ENCODE measurements around the gene FRMD4B. TPM values are rescaled to one million over a fixed set of nuclear protein-coding genes. Genes with fewer than 3 reads are reported as not detected.

FRMD4B gene
- total and polyA plus RNA-seq, 2 donors from 2014 or later: 11.8 to 50.5 TPM

- FAIRE-seq: no peak
- TF ChIP-seq CTCF (IDR thresholded peaks at IDR 0.05; ENCODE audit: borderline replicate concordance, extremely low read depth, insufficient read depth): no peak
- peaks cover 0 to 6% (median 0%) of the 10 kb centered on the region in 3 donors for H3K4me1 ChIP-seq (ENCODE audit: control insufficient read depth in 2 of 3, insufficient read depth in 2 of 3, low read depth in 1 of 3, low read length in 3 of 3)
- H3K4me3 ChIP-seq (ENCODE audit: low read length in 3 of 3): no peak overlapping the region
- no peak for DNase-seq
- H3K36me3 ChIP-seq (ENCODE audit: control insufficient read depth in 2 of 3, insufficient read depth in 3 of 3, low read length in 3 of 3): no peaks in the 10 kb centered on the region
- no peaks in the 10 kb centered on the region for H3K9me3 ChIP-seq (ENCODE audit: control insufficient read depth in 2 of 3, insufficient read depth in 1 of 3, low read length in 3 of 3)
- intact Hi-C loops (cut with DNase I): no loop called here
- no peak overlapping the region for H3K27ac ChIP-seq (ENCODE audit: low read depth in 2 of 2, low read length in 2 of 2)
- H3K27me3 ChIP-seq (ENCODE audit: control insufficient read depth, insufficient read depth, low read length): no peaks in the 10 kb centered on the region
- H3K9ac ChIP-seq (ENCODE audit: low read length in 3 of 3): no peak overlapping the region
These were observed 30.9 kb downstream of the FRMD4B start for GRCh38 chr3:69354948-69355347.

GRCh38 chr3:69353503-69353902 lies 32.4 kb downstream of the FRMD4B start:
- no peaks in the 10 kb centered on the region for H3K9me3 ChIP-seq (ENCODE audit: control insufficient read depth in 2 of 3, insufficient read depth in 1 of 3, low read length in 3 of 3)
- H3K36me3 ChIP-seq (ENCODE audit: control insufficient read depth in 2 of 3, insufficient read depth in 3 of 3, low read length in 3 of 3): no peaks in the 10 kb centered on the region
- H3K9ac ChIP-seq (ENCODE audit: low read length in 3 of 3): no peak overlapping the region
- no peaks in the 10 kb centered on the region for H3K4me1 ChIP-seq (ENCODE audit: control insufficient read depth in 2 of 3, insufficient read depth in 2 of 3, low read depth in 1 of 3, low read length in 3 of 3)
- FAIRE-seq: no peak
- peak overlapping the region; percentile 1 to 65 for H3K27ac ChIP-seq (ENCODE audit: low read depth in 2 of 2, low read length in 2 of 2)
- no peak for DNase-seq
- TF ChIP-seq CTCF (IDR thresholded peaks at IDR 0.05; ENCODE audit: borderline replicate concordance, extremely low read depth, insufficient read depth): no peak
- no peaks in the 10 kb centered on the region for H3K27me3 ChIP-seq (ENCODE audit: control insufficient read depth, insufficient read depth, low read length)
- intact Hi-C loops (cut with DNase I): no loop called here
- peak overlapping the region; percentile 13 to 50 (median 32) for H3K4me3 ChIP-seq (ENCODE audit: low read length in 3 of 3)

DNA sequence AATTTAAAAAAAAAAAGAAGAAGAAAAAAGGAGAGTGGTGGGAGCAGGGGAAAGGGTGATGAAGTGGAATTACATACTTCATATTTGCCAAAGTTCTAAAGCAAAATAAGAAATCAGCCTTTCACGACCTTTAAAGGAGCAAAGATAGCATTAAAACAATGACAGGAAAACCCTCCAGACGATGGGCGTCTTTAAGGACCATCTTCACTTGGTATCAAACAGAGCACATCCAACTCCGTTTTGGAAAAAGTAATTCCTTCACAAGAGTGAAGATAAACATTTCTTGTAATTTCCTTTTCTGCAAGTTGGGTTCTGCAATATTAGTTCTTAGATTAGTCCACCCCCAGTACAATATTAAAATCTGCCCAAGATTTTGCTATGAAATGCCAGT lies 32.8 kb downstream of the FRMD4B start:
- Histone ChIP-seq H3K4me3 (ENCODE audit: low read length in 3 of 3) (peak overlapping the region; percentile 13 to 50 (median 32)), H3K27me3 (ENCODE audit: control insufficient read depth, insufficient read depth, low read length) (no peaks in the 10 kb centered on the region), H3K9ac (ENCODE audit: low read length in 3 of 3) (no peak overlapping the region)

More for the DNA sequence above, 32.8 kb downstream of the FRMD4B start:
- H3K4me1 ChIP-seq (ENCODE audit: control insufficient read depth in 2 of 3, insufficient read depth in 2 of 3, low read depth in 1 of 3, low read length in 3 of 3): no peaks in the 10 kb centered on the region
- FAIRE-seq (no peak), DNase-seq (no peak)
- H3K9me3 ChIP-seq (ENCODE audit: control insufficient read depth in 2 of 3, insufficient read depth in 1 of 3, low read length in 3 of 3): no peaks in the 10 kb centered on the region
- intact Hi-C loops (cut with DNase I): no loop called here
- H3K36me3 ChIP-seq (ENCODE audit: control insufficient read depth in 2 of 3, insufficient read depth in 3 of 3, low read length in 3 of 3): no peaks in the 10 kb centered on the region
- H3K27ac ChIP-seq (ENCODE audit: low read depth in 2 of 2, low read length in 2 of 2): peak overlapping the region; percentile 1 to 65
- TF ChIP-seq CTCF (IDR thresholded peaks at IDR 0.05; ENCODE audit: borderline replicate concordance, extremely low read depth, insufficient read depth): no peak
